GM18907 (cell line): Measurements from ENCODE around the gene VPS13C.

Source experiments
- ATAC-seq: cut with Tn5 transposase; IDR thresholded peaks from one replicate; pipeline ENCODE4 v1.9.1; 2021; ENCODE audit warnings: mild to moderate bottlenecking, moderate library complexity; ENCODE audit not compliant: unreplicated experiment

The VPS13C gene

DNA sequence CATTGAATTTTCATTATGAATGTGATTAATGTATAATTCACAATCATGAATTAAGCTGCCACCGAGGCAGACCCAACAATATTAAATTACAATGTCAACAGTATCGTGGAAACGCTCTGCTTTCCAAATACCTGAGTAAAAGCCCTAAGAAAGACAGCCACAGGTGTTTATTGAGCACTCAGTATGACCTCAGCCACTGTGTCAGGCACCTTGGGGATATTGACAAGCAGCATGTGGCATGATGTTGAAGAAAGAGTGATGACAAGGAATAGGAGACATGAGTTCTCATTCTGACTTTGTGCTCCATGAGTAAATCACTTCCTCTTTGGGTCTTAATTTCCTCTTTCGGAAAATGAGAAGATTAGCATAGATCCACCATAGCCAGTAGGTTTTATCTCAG is 19.3 kb upstream of the VPS13C start:
- no peak for ATAC-seq

DNA sequence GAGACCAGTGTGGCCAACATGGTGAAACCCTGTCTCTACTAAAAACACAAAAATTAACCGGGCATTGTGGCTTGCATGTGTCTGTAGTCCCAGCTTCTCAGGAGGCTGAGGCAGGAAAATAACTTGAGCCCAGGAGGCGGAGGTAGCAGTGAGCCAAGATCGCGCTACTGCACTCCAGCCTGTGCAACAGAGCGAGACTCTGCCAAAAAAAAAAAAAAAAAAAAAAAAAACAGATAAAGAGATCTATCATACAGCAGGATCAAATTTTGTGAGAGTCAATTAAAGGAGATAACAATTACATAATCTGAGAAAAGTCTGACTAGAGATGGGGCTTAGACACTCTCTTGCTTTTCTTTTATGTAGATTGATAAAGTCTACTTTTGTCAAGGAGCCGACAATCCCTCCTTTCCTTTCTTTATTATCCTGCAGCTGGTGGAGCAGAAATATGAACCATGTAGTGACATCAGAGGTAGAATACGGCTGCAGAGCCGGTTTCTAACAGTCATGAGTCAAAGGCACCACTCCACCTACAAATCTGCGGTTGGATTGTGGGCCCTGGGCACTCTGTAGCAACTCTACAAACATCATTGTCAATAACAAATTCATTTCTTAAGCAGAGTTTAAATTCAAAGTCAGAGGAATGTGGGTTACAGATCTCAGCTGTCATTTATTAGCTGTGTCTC is 15.5 kb upstream of the VPS13C start:
- ATAC-seq, result no peak

DNA sequence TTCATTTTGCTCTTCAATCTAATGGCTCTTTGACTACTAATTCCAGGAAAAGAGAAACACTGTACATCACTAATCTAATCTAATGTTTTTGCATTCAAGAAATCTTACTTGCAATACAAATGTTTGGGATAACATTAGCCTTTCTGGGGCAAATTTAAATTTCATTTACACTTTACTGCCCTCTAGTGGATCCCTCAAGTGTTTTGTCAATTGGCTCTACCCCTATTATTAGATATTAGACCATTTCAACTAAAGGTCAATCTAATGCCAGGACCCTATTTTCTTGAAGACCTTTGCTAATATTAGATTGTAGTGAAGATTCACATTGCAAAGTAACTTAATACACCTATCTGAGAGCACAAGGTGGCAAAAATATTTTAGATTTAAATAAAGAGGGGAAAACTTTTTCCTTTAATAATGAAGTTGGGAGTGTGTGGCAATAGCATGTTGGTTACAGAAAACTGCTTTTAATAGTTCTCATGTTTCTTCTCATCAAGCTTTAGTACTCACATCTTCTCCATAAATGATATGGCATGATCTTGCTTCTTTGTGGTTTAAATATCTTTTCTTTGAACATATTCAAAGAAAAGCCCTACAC is 11.6 kb upstream of the VPS13C start:
- no peak for ATAC-seq

DNA sequence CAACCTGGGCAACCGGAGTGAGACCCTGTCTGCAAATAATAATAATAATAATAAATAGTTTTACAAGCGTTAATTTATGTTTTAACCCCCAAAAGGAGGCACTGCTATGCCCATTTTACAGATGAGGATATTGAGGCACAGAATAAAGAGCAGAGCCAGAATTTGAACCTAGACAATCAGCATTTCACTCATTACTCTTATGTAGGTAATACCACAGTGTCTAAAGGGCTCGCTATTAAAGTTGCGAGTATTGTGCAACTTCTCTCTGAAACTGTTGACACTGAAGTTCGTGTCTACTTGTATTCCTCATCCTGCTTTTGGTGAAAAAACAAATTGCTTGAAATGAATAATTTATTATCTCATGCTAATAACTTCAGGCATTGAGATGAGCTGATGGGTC is 9.3 kb upstream of the VPS13C start:
- ATAC-seq, result no peak

DNA sequence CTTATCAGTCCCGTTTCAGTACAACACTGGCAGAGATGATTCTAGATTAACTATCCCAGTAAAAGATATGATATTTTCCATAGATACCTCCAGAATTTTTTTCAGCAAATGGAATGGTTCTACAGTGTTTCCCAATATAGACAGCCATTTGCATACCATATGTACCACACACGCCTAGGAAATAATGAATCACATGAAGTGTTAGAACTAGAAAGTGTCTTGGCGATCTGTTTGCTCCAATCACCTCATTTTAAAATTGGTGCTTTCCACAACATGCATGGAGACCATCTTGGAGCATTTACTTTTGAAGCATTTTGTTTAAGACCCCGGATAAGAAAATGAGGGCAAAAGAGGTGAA is 8.5 kb upstream of the VPS13C start:
- no peak for ATAC-seq

DNA sequence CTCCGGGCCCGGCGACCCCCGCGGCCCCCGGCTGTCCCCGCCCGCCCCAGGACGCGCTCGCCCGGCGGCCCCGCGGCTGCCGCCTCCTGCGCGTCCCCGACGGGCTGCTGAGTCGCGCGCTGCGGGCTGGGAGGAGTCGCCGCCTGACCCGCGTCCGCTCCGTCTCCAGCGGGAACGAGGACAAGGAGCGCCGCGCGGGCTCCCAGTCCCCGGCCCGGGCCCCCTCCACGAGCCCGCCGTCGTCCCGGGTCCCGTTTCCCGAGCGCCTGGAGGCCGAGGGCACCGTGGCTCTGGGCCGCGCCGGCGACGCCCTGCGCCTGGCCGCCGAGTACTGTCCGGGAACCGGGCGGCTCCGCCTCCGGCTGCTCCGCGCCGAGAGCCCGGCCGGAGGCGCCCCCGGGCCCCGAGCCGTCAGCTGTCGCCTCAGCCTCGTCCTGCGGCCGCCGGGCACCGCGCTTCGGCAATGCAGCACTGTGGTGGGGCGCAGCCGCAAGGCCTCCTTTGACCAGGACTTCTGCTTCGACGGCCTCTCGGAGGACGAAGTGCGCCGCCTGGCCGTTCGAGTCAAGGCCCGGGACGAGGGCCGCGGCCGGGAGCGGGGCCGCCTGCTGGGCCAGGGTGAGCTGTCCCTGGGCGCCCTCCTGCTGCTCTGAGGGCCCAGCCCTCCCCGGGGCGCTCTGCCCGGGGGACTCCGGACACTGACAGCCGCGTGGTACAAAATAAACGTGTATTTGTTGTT is 8.0 kb upstream of the VPS13C start:
- ATAC-seq, result no peak

DNA sequence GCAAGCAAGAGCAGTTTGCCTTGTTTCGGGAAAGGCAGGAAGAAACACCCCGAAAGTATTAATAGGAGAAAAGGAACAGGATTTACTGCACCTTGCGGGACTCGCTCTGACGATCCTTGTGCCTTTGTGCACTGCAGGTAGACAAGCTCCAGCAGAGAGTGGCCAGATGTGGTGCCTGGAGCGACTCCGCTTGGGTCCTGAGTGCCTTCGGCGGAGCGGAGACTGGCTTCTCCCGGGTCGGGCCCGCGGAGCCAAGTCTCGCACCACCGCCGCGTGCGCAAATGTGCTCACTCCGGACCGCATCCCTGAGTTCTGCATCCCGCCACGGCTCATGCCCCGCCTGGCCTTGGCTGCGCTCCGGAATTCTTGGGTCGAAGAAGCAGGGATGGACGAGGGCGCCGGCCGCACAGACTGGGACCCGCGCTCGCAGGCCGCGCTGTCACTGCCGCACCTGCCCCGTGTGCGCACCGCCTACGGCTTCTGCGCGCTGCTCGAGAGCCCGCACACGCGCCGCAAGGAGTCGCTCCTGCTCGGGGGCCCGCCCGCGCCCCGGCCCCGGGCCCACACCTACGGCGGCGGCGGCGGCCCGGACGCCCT is 7.3 kb upstream of the VPS13C start:
- no peak for ATAC-seq

DNA sequence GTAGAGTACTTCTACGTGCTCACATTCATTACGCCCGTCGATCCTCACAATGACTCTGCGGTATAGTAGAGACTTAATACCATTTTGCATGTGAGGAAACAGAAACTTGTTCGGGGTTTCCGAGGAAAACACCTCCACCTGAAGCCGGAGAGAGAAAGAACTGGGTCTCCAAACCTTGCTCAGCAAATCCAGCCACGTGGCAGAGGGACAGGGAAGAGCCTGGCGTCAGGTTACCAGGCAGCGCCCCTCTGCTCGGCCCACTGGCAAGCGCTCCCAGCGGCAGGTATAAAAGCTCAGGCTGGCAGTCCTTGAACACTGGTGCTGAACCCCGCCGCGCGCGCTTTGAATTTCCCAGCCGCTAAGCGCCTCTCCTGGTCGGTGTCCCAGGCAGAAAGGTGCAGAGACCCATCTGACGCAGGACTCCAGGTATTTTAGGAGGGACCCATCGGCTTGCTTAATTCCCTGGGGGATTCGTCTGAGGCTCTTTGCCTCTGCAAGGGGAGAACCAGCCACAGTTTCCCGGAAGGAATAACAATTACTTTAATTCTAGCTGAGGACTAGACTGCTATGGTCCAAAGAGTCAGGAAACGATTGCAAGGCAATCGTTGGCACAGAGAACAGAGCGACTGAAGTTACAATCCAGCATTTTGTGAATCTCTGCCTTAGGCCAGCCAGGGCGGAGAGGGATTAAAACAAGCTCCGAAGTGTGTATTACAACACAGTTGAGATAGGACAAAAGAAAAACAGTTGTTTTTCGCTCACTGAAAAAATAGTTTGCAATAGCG is 6.6 kb upstream of the VPS13C start, which contains the start of gene C2CD4A:
Gene C2CD4A (plus strand): TSS at position 315 of the 785 bp plus-strand sequence. CDS start 637 bp downstream, outside the sequence.
- peak; percentile 45 for ATAC-seq

DNA sequence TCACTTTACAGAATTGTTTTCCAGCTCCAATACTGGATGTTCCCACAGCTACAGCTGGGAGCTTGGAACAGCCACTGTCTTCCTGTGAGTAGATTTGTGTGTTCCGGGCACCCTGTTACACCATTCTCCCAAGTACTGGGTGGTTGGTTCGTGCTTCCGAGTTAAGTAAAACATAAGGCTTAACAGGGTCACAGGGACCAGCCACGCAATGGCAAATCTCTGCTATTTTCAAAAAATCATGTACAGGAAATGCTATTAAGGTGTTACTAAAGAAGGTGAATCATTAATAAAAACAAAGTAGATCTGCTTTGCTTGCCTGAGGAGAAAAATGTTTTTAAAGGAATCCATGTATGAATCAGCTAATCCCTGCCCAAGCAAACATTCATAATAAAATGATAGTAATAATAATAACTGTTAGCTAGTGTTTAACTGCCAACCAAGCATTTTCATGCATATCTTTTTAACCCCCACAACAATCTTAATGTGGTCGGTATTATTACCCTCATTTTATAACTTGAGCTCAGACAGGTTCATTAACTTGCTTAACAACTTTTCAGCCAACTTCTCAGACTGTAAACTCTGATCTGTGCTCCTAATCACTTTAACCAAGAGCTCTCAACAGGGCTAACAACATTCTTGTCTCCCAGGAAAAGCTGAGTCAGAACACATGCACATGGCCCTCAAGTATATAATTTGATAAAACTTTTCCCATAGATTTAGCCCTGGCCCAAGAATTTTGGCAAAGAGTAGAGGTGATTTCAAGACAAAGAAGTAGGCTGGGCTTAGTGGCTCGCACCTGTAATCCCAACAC is 3.8 kb upstream of the VPS13C start:
- ATAC-seq, result no peak

DNA sequence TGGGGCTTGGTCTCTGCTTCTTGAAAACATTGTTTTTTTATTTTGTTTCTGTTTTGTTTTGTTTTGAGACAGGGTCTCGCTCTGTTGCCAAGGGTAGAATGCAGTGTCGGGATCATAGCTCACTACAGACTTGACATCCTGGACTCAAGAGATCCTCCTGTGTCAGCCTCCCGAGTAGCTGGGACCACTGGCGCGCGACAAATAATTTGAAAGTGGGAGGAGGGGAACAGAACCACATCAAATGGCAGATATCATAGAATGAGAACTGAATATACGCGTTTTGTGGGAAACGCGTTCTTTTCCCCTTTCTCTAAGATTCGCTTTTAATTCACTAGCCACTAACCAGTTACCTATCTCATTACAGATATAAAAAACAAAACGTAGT is 641 bp upstream of the VPS13C start:
- no peak for ATAC-seq

DNA sequence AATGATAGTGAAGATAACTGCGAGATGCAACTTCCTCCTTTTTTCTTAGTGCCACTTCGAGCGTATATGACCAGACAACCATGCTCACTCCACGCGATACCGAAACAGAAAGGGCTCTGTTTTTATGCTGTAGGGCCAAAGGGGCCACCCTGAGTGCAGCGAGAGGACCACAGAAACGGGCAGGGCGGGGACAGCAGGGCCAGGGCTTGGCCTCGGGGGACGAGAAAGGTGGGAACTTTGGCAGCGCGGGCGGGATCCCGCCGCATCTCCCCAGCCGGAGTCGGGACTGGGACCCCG is 483 bp downstream of the VPS13C start:
- ATAC-seq, result peak; percentile 80

DNA sequence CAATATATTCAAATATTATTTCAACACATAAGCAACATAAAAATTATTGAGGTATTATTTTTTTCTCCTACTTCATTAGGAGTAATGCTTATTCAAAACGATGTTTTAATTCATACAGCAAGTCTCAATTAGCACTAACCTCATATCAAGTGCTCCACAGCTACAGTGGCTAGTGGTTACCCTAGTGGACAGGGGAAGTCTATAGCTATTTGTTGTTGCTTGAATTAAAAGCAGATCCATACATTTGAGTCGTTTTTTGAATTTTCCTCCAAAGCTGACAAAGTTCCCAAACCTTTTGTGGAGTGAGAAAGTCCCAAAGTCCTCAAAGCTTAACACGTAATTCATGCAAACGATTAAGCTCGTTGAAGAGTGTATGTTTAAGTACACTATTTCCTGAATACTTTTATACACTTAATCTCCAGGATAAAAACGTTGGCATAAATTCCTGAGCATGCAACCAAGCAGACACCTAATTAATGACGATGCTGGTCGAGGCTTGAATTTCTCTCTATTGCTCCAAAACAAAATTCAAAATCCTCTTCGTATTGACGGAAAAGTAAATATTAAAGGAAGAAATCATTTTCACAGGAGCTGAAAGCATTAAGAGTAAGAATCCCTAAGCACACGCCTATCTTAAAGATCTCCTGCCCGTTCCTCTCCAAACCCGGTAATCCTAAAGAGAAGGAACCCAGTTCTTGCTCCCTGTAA is 985 bp downstream of the VPS13C start:
- ATAC-seq, result no peak

DNA sequence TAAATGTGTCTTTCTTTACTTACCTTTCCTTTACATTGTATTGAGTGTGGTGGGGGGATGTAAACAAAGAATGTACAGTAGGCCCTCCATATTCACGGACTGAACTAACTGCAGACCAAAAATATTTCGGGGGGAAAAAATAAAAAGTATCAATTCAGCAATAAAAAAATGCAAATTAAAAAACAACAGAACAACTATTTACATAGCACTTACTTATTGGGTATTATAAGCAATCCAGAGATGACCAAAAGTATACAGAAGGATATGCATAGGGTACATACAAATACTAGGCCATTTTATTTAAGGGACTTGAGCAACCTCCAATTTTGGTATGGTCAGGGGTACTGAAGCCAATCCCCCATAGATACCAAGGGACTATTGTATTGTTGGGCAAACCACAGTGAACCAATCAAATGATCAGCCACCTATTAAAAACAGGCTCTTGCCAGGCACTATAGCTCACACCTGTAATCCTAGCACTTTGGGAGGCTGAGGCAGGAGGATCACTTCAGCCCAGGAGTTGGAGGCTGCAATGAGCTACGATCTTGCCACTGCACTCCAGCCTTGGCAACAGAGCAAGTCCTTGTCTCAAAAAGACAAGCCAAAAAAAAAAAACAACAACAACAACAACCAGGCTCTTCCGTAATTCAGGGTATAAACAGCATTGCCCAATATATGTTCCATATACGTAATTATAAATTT is 1.8 kb downstream of the VPS13C start:
- no peak for ATAC-seq

DNA sequence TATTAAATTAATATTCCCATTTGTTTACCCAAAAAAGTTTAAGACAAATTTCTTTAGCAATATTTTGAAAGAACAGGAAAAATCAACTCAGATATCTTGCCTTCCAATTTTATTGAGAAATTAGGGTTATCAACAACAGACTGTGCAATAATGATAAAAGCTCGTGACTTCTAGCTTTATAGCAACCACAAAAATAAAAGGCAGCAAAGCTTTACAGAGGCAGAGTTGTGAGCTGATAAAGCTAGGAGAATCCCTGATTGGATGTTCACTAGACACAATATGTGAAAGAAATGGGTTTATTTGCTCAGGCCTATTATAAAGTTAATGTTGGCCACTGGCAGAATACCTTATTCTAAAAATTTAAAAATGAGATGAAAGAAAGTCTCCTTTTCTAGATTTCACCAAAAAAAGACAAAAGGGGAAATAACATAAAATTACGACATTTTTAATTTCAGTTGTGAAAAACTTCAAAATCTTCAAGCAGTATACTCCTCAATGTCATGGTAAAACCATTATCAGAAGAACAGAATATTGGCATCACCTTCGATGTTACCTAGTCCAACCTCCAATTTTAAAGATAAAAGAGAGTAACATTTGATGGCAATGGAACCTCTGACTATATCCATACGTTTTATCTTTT is 2.8 kb downstream of the VPS13C start:
- ATAC-seq, result no peak

DNA sequence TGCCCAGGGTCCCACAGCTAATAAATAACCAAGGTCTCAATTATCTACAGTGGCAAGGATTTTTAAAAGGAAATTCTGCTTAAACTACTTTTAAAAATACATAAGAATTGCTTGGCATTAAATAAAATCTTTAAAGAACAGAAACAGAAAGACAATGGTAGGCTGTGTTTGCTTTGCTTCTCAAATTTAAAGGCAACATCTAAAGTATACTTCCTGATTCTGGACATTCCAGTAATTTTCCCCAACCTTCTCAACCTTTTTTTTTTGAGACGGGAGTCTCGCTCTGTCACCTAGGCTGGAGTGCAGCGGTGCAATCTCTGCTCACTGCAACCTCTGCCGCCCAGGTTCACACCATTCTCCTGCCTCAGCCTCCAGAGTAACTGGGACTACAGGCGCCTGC is 5.3 kb downstream of the VPS13C start:
- no peak for ATAC-seq

DNA sequence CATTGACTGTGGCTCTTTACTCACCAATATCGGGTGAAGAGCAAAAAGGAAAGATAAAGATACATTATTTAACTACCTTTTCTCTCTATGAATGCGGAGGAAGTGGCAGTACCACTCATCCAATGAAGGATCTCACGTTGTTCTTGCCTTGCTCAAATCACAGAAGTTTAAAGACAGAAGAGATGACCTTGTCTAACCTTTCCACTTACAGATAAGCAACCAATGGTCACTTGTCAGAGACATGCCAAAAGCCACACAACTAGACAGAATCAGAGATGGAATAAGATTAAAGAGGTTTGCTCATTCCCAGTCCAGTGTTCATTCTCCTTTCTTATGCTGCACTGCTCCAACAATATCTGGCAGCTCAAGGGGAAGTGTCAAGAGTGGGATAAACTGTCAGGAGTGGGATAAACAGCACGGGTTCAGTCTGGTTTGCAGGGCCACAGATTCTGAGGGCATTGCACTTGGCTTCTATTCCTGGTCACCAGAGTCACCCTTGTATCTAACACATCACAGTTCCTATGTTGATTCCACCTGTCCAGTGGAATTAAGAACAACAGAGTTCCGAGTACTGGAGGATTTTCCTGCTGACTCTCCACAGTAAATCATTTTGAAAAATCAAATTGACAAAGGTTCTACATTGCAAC is 6.7 kb downstream of the VPS13C start:
- ATAC-seq, result peak; percentile 28

DNA sequence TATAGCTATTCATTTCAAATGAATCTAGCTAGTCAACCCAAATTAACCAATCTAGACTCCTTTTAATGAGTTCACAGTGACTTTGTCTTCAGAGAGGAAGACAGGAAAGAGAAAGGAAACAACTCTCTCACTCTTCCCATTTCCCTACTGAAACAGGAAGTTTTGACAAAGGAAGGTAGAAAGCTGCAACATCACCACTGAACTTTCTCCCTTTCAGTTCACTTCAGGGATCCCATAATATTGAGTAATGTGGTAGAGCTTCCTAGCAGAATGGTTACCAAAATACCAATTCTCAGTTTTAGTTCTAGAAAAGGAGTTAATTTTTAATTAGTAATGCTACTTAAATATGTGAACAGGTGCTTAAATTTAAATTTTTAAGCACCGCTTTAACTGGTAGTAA is 7.5 kb downstream of the VPS13C start:
- ATAC-seq, result peak; percentile 60

DNA sequence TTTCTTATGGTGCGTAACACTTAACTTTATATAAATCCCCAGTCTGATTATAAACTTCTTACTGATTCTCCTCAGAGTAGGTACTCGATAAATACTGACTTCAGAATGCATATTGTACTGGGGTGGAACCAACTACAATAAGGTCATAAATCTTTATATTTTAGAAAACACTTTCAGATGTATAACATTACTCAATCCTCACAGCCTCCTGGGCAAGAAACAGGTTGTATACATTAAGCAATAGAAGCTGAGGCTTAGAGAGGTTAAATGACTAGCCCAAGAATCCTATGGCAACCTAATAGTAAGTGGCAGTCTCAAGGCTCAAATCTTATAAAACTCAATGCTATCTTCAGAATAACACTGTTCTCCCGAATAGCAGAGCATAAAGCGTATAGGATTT is 9.1 kb downstream of the VPS13C start:
- ATAC-seq, result no peak
